Sigmoid colon (tissue), 4 donors: ENCODE results near the gene UBASH3B.

ENCODE experiments used
- CTCF ChIP-seq, 4 experiments: fragments of 450-650 bp in 3 of 4; fragments of 200-600 bp in 1 of 4; IDR thresholded peaks; one replicate each; pipeline ENCODE4 v1.5.1; 2016 to 2019; ENCODE audit warnings: antibody characterized with exemption in 4 of 4, mild to moderate bottlenecking in 3 of 4, moderate library complexity in 2 of 4
- POLR2A ChIP-seq, 2 donors: fragments of 450-650 bp; IDR thresholded peaks; one replicate each; pipeline ENCODE4 v1.6.1; 2016; ENCODE audit warnings: antibody characterized with exemption in 2 of 2, mild to moderate bottlenecking in 2 of 2, moderate library complexity in 2 of 2
- POLR2AphosphoS5 ChIP-seq, 4 donors: sonication (generic); formaldehyde crosslinking; IDR thresholded peaks; one replicate each; pipeline ENCODE4 v1.6.1; 2017; ENCODE audit warnings: antibody characterized with exemption in 4 of 4

GRCh38 chr11:122717264-122717867, 61.8 kb downstream of the UBASH3B start:
- TF ChIP-seq CTCF (IDR thresholded peaks at IDR 0.05) (no peak), POLR2A (IDR thresholded peaks at IDR 0.05) (no peak), POLR2AphosphoS5 (IDR thresholded peaks at IDR 0.05) (no peak)
